ENCODE data around the gene DPEP1.

- no peak for TF ChIP-seq CTCF (conservative IDR thresholded peaks at IDR 0.05; ENCODE audit: low read depth, low read length)
- TF ChIP-seq EZH2 (IDR thresholded peaks at IDR 0.05; ENCODE audit: borderline replicate concordance, low read depth, low read length, poor library complexity, severe bottlenecking): no peak
Measured at GRCh38 chr16:89607937-89608740, 5.3 kb upstream of the DPEP1 start.
